HG02588 (cell line): ENCODE measurements around the gene VPS35L.

ENCODE experiments used
- ATAC-seq: cut with Tn5 transposase; IDR thresholded peaks from one replicate; pipeline ENCODE4 v1.9.1; 2021; ENCODE audit warnings: mild to moderate bottlenecking, moderate library complexity; ENCODE audit not compliant: unreplicated experiment

Gene VPS35L

DNA sequence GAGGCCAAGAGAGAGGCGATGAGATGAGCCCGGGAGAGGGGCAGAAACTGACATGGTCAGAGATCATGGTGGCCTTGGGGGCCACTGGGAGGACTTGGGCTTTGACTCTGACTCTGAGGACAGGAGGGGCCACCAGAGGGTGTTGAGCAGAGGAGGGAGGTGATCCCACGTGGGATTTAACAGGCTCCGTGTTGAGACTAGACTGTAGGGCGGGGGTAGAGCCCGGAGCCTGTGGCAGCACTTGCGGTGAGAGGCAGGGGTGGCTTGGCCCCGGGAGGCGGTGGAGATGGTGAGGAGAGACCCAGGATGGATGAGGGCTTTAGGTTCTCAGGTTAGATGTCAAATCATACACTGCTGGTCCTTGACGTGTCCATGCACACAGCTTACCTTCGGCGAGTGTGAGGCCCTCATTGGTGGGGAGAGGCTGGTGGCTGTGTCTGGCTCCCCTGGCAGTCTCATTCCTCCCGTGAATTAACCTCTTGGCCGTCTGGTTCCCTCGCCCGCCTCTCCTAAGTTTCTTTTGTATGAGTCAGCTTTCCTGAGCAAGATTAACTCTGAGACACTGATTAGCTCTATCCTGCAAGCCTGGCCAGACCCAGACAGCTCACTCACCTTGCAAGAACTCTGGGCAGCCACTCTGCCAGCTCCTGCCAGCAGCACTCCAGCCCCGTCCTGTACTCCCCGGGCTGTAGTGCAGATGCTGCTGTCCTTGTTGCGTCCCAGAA is 39.7 kb downstream of the VPS35L start:
- ATAC-seq, result no peak

GRCh38 chr16:19598805-19599510 is 43.5 kb downstream of the VPS35L start:
- no peak for ATAC-seq

GRCh38 chr16:19599968-19600716 is 44.6 kb downstream of the VPS35L start:
- ATAC-seq, result no peak

DNA sequence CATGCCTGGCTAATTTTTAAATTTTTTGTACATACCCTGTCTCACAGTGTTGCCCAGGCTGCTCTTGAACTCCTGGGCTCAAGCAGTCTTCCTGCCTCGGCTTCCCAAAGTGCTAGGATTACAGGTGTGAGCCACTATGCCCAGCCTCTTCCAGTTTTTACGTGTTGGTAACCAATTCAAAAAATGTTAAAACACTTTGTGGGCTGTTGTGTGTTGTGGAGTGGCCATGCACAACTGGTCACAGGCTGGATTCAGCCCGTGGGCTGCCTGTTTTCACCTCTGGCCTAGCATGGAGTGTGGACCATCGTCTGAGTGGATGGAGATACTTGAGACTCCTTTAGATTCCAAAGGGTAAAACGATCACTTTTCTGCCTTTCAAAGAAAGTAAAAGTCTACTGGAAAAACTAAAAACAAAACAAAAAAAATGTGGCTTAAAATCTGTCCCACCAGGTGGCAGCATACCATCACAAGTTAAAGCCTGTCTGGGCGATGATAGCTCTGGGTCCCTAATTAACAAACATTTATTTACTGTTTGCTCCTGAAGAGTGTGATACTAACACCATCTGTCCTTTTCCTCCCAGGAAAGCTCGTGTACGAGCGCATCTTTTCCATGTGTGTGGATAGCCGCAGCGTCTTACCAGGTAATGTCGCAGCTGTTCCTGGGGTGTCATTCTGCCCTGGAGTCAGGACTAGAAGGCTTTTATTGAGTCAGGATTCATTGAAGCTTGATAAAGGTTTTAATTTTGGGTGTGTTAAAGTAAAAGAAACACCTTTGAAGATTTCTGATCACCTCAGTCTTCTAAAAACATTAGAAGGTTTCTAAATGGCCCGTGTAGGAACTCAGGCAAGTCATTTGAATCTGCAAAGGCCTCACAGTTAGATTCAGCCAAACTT is 45.8 kb downstream of the VPS35L start:
- ATAC-seq, result no peak

GRCh38 chr16:19604911-19605310 is 49.4 kb downstream of the VPS35L start:
- ATAC-seq, result no peak

GRCh38 chr16:19605701-19606100 is 50.2 kb downstream of the VPS35L start:
- no peak for ATAC-seq

DNA sequence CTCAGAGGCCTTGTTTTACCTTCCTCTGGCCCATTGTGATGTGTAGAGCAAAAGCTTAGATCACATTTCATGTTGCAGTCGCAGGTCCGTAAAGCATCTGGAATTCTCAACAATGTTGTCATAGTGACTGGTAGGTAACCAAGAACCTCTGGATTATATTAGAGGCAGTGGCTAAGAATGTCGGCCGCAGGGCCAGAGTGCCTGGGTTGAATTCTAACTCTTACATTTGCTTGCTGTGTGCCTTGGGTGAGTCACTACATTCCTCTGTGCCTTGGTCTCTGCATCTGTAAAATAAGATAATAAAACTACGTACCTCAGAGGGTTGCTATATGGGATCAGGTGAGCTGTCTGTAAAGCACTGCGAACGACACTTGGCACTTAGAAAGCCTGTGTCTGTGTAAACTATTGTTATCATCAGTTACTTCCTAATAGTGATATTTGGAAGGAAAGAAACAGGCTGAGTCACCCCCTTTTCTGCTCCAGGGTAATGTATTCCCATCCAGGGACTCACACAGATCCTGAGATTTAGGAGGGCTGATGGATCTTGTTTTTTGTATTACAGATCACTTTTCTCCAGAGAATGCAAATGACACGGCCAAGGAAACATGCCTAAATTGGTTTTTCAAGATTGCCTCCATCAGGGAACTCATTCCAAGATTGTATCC is 52.2 kb downstream of the VPS35L start:
- no peak for ATAC-seq

DNA sequence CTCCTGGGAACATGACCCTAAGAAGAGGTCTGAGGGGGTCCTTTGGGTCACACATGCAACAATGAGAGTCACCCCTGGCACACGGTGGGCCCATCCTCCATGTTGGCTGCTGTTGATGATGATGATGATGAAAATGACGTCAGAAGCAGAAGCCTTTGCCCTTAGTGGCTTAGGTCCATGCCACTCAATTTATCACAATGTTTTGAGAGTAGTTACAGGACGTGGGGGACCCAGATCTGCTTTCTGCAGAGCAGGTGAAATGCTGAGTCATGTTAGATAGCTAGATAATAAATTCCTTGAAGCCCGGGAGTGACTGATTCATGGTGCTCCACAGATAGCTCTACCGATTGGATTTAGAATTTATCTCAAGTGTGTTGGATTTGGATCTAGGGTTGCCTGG is 53.9 kb downstream of the VPS35L start:
- ATAC-seq, result no peak

GRCh38 chr16:19610200-19610599 is 54.7 kb downstream of the VPS35L start:
- ATAC-seq, result no peak

DNA sequence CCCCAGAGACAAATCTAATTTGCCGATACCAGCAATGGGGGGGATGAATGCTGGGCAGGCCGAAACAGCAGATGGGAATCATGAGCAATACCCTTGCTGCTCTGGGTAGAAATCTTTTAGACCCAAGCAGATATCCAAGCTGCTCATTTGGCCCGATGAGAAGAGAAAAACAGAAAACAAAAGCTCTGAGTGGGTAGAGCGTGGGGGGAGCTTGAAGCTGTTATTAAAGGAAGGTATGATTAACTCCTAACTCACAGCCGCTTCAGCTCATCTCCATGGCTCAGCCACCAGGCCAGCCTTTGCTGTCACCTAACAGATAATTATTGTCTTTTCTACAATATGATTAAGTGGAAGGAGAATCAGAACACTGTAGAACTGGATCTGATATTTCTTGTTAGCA is 58.3 kb downstream of the VPS35L start:
- ATAC-seq, result no peak

DNA sequence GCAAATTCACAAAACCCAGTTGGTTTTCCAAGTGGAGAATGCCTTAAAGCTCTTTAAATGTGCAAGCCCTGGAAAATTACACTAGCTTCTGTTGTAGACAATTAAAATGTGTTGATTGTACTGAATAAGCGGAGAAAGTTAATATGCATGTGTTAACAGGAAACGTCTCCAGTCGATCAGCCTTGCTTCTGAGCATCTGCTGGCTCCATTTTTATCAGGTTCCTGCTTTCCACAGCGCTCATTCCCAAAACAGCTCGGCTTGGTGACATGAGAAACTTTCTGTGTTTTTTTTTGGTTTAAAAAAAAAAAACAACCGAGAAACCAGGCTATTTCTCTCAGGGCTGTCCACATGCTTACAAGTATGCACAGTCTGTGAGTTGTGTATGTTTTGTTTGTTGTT is 60.7 kb downstream of the VPS35L start:
- ATAC-seq, result no peak

GRCh38 chr16:19618876-19619275 is 63.4 kb downstream of the VPS35L start:
- no peak for ATAC-seq

DNA sequence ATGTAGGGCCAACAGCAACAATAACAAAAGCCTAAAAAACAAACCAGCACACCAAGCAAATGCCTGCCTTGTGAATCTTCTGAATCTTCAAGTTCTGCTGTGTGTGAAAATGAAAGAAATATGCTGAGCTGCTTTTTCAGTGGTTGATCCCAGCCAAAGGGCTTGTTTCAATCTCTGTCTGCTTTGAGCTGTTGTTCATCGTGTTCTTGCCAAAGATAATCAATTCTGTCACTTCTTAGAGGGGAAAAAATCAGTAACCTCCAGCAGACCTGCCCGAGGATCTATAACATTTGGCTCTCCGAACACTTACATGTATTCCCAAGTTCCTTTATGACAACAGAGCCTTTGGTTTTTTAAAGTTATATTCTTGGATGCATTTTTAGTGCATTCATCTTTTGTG is 65.9 kb downstream of the VPS35L start:
- no peak for ATAC-seq

DNA sequence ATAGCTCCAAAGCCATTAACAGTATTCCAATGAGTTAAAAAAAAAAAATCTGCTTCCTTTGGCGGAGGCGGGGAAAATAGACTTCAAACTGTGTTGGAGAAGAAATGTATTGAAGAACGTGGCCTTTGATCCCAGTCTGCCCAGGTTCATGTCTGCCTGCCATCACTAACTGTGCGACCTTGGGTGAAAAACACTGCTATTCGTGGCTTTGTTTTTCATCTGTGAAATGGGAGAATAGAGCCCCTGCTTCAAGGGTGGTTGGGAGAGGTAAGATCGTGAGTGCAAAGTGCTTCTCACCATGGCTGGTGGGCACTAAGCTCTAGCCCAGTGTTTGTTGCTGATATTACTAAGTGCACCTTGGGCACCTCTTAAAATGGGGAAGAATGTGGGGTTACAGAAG is 69.5 kb downstream of the VPS35L start:
- no peak for ATAC-seq

DNA sequence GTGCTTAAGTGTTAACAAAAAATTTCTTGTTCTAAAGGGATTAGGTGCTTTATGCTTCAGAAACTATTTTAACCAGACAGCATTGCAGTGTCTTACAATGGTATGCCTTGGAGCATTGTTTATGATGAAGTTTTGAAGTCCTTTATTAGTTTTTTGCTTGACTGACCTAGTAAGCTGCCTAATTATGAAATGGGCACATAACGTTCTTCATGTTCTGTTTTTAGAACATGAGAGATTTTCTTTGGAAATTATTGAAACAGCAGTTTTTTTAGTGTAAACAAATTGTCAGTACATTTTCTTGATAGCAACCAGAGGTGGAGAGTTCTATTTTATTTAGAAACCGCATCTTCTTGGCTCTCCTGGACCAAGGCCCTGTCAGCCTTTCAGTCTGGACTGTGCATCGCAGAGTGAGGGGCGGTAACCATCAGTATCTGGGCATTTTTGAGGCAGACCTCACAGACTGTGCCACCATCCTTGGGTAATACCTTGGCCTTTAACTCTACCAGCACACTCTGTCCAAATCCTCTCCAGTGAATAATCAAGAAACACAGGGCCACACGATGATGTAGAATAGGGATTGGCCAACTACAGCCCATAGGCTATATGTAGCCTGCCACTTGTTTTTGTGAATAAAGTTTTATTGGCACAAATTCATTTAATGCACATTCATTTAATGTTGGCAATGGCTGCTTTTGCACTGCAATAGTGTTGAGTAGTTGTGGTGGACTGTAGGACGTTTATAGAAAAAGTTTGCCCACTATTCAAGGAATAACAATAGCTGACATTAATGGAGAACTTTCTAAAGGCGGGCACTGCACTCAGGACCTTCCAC is 81.1 kb downstream of the VPS35L start:
- no peak for ATAC-seq

- ATAC-seq, result no peak
These were observed 84.5 kb downstream of the VPS35L start for GRCh38 chr16:19639986-19640421.

DNA sequence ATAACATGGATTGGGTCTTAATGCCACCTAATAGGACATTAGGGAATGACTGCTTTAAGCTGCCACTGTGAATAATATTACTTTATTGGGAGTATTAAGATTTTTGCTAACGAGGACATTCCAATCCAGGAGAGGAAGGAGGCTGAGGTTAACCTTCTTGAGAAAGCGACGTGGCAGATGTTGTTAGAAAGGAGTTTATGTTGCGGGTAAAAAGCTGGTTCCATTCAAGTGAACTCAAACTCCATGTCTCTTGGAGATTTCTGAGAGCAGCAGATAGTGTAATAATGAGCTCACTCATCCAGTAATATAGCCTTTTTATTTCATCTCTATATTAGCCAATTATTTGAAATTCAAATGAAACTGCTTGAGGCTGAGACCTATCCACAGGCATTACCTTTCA is 87.0 kb downstream of the VPS35L start:
- no peak for ATAC-seq

- no peak for ATAC-seq
These were observed 89.4 kb downstream of the VPS35L start for GRCh38 chr16:19644877-19645276.

GRCh38 chr16:19645557-19645981 is 90.1 kb downstream of the VPS35L start:
- ATAC-seq, result no peak
